HG02759 (cell line): ENCODE results near the gene PITPNC1.
"Not testable (repeated sequence)": the region's sequence is repeated elsewhere in the genome, so short reads cannot be mapped to it uniquely, and the experiment has no call there.

Experiments used
- ATAC-seq: cut with Tn5 transposase; IDR thresholded peaks from one replicate; pipeline ENCODE4 v1.9.1; 2021; ENCODE audit warnings: mild to moderate bottlenecking, moderate library complexity; ENCODE audit not compliant: unreplicated experiment

PITPNC1 gene

DNA sequence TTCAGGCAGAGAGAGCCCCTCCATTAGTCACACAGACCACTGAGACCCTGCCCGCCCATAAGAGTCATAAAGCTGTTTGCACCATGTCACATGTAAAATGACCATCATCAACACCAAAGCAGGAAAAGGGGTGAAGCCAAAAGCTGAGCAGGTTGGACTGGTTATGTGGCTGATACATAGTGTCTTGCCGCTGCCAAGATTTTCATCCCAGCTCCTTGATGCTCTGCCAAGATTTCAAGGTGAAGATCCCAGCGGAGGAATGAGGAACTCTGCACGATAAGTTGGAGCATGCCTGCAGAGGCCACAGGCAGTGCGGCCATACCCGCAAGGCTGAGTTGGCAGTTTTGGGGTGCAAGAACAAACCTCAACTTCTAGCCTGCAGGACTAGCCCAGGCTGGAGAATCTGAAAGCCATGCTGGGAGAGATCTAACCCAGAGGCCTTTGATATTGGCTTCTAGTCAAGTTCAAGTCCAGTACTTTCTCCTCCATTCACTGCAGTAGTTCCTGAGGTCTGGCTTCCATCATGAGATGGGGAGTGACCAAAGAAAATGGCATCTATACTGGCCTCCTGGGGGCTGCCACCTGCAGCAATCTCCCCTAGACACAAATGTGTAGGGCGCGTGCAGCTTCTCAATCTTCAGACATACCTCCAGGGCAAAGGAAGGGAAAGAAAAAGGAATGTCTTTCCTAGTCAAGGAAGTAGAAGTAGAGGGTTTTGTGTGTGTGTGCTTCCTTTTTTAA lies 261.0 kb downstream of the PITPNC1 start:
- no peak for ATAC-seq

DNA sequence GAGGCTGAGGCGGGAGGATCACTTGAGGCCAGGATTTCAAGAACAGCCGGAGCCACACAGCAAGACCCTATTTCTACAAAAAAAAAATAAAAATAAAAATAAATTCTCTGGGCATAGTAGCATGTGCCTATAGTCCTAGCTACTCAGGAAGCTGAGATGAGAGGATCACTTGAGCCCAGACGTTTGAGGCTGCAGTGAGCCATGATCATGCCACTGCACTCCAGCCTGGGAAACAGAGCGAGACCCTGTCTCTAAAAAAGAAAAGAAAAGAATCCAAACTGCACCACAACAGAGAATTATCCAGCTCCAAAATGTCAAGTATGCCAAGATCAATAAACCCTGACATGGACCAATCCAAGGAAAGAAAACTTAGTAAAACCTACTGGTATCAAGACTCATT lies 261.8 kb downstream of the PITPNC1 start:
- ATAC-seq = no peak

DNA sequence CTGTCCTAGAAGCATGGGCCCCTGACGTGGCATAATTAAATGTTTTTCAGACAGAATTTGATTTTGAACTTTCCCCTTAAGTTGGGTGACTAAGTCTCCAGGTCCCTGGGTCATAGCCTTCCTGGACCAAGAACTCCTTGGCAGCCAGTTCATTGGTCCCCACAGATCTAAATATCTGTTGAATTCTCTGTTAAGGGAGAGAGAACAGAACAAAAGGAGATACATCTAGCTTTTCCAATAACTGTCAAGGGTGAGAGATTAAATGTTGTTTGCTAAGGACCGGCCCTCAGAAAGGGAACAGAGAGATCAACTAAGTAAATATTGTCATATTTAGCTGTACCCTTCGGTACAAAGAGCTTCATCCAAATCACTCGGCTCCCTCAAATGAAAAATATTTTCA lies 262.5 kb downstream of the PITPNC1 start:
- ATAC-seq = no peak

DNA sequence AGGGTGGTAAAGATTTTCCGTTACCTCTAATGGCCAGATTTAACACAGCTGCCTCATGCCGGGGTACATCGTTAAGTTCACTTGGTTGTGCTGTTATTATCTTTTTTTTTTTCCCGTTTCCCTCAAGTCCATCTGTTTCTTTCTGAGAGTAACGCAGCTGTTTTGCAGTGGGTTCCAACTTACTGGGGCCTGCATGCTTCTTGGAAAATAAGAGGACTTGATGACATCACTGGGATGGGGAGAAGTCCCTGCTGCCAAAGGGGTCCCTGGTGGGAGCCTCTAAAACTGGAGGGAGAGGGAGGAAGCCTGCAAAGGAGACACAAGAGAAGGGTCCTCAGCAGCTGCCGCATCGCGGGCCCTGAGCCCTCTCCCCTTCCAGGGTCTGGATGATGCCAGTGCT lies 262.9 kb downstream of the PITPNC1 start:
- ATAC-seq = no peak

DNA sequence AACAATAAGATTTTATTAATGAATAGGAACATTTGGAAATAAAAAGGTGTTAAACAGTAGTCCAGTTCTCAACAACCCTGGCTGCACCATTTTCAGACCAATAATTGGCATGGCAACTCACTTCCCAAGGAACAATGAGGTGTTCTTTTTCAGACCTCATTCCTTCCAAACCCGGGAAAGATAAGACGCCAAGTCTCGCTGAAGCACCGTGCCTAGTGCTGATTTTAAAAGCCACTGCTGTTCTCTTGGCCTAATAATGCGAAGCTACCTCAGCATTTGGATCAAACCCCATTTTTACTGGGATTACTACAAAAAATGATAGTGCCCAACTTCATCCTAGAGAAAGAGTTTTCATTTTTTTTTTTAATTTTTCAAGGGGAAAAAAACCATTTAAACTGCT lies 265.4 kb downstream of the PITPNC1 start:
- no peak for ATAC-seq

DNA sequence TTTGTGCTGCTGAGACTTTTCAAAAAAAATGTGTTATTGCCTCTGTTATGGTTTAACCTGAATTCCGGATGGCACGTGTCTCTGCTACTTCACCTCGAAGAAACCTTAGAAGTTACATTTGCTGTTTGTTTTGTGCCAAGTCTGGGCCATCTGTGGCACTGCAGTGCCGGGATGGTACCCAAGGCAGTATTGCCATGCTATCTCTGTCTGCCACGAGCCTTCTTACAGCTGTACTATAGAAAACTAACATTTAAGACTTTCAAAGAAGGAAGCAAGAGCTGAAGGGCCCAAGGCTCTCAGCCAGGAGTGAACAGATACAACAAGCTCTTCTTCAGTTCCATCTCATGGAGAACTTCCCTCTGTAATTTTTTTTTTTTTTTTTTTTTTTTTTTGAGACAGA lies 267.0 kb downstream of the PITPNC1 start:
- no peak for ATAC-seq

DNA sequence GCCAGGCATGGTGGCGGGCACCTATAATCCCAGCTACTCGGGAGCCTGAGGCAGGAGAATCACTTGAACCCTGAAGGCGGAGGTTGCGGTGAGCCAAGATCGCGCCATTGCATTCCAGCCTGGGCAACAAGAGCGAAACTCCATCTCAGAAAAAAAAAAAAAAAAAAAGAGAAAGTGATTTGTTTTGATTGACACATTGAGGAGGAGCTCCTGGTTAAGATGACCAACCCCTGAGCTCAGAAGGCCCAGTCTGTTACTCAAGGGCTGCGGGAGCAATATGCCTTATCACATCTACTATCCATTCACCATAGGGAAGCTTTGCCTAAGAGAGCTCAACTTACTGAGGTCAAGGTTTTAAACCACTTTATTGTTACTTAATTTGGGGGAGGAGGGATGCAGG lies 268.1 kb downstream of the PITPNC1 start:
- ATAC-seq = not testable (repeated sequence)

DNA sequence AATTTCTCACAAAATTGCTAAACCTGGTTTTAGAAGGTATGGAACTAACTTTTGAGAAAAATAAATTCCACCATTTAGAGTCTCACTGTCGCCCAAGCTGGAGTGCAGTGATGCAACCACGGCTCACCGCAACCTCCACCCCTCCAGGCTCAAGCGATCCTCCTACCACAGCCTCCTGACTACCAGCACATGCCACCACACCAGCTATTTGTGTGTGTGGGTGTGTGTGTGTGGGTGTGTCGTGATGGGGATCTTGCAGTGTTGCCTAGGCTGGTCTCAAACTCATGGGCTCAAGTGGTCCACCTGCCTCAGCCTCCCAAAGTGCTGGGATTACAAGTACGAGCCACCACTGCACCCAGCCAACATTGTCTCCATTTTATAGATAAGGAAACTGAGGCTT lies 269.4 kb downstream of the PITPNC1 start:
- ATAC-seq = no peak

DNA sequence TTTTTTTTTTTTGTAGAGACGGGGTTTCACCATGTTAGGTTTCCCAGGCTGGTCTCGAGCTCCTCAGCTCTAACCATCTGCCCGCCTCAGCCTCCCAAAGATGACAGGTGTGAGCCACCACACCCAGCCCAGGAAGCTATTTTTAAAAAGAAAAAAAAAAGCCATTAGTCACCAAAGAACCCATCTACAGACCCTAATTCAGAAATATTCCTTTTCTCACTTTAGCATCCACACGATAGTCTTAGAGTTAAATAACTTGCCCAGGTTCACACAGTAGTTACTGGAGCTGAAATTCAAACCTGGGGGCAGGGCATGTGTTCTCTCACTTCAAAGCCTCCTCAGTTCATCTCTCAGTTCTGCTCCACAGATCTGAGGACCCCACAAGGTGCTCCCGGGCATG lies 270.4 kb downstream of the PITPNC1 start:
- peak; percentile 39 for ATAC-seq

DNA sequence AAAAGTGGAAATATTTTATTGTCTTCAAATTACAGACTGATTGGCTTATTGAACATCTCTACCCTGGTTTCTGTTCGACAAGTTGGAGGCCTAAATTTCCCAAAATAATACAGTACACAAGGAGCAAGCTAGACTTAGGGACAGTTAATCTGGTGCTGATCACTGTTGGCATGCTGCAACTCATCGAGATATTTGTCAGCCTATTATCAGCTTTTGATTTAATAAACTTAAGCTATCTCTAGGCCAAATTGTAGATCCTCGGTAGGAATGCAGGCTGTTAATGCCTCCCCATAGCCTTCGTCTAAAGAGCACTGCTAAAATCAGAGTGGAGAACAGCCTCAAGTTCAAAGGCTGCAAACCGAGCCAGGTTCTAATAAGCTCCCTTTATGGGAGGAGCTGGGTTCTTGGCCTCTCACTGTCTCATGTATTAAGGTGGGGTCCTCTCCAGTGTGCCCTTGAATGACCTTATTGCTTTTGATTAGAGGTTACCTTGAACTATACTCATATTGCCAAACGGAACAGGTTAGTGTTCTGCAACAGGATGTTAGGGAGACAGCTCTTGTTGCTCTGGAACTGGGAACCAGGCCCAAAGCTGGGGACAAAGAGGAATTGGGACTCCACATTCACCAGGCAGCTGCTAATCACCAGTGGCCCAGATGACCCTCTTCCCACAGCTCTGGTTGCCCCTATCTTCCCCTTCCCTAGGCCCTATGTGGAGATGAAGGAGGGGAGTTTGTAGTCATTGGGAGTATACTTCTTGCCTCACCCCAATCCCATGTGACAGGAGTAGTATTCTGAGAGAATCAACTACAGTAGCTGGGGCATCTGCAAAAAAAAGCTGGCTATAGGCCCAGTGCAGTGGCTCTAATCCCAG lies 271.2 kb downstream of the PITPNC1 start:
- no peak for ATAC-seq

DNA sequence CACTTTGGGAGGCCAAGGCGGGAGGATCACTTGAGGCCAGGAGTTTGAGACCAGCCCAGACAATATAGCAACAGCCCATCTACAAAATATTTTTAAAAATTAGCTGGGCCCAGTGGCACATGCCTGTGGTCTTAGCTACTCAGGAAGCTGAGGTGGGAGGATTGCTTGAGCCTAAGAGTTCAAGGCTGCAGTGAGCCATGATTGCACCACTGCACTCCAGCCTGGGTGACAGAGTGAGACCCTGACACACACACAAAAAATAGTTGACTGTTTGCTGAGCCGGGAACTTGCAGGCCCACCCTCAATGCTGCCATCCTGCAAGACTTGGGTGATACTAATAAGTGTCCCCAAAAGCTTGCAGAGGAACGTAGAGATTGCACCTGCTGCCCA lies 271.8 kb downstream of the PITPNC1 start:
- not testable (repeated sequence) for ATAC-seq

DNA sequence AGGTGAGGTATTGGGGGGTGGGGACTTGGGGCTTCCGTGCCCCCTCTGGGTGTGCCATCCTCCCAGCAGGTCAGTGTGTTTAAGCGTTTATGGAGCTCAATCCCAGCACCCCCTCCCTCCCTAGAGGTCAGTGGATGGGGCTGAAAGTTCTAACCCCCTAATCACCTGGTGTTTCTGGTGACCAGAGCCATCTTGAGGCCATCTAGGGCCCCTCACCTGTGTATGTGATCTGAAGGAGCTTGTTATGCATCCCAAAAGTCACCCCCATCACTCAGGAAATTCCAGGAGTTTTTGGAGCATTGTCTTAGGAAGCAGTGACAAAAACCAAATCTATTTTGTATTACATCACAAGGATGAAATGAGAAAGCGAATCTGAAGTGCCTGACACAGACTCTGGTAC lies 272.8 kb downstream of the PITPNC1 start:
- no peak for ATAC-seq

DNA sequence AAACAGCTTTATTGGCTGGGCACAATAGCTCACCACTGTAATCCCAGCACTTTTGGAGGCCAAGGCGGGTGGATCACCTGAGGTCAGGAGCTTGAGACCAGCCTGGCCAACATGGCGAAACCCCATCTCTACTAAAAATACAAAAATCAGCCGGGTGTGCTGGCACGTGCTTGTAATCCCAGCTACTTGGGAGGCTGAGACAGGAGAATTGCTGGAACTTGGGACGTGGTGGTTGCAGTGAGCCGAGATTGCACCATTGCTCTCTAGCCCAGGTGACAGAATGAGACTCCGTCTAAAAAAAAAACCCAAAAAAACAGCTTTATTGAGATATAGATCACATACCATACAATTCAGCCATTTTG lies 274.1 kb downstream of the PITPNC1 start:
- not testable (repeated sequence) for ATAC-seq

DNA sequence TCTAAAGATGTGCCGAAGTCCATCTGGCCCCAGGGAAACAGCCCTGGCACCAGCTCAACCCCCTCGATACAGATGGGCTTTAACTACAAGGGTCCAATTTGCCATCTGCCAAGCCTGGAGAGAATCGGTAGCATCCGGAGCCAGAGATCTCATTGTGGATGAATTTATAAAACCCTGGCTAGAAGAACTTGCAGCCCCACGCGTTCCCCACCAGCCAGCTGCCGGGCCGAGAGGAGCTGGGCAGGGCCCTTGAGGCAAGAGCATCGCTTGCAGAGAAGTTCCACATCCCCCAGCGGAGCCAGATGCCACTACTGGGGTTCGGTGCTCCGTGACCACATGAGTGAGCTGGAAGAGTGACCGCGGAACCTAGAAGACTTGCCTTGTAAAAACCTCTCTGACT lies 275.4 kb downstream of the PITPNC1 start:
- ATAC-seq = no peak

DNA sequence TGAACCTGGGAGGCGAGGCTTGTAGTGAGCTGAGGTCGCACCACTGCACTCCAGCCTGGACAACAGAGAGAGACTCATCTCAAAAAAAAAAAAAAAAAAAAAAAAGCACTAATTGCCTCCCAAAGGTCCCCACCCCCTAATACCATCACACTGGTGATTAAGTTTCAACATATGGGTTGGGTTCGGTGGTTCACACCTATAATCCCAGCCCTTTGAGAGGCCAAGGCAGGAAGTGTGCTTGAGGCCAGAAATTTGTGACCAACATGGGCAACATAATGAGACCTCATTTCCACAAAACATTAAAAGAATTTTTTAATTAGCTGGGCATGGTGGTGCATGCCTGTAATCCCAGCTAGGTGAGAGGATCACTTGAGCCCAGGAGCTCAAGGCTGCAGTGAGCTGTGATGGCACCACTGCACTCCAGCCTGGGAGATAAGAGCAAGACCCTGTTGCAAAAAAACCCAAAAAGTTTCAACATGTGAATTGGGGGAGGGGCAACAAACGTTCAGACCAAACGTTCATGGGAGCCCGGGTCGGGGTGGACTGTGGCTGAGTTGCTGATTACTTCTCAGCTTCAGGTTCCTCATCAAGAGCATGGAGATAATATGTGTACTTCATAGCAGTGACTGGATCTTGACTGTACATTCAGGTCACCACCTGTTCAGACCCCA lies 278.5 kb downstream of the PITPNC1 start:
- ATAC-seq = no peak

DNA sequence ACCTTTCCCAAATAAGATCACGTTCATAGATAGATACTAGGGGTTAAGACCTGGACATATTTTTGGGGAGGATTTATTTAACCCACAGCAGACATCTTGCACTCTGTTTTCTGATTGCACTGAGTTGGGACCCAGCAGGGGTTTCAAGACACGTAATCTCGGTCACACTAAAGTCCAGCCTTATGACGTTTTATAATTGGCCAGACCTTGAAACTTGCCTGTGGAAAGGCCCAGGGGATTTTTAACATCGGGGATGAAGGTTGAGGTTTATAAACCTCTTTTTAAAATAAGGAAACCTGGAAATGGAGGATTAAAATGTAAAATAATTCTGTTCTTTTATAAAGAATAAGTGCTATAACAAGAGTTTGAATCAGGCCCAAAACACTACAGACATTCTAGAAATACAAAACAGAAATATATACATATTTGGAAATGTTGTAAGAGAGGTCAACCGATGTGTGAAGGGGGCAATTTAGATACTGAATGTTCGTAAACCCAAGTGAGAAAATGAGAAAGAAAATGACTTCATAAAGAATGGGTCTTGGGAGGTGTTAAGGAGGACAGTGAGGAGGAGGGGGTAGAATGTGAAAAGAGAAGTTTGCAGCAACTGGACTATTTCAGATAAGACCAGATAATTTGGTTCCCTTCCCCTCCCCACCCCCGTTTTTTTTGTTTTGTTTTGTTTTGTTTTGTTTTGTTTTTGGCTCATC lies 279.6 kb downstream of the PITPNC1 start:
- no peak for ATAC-seq

DNA sequence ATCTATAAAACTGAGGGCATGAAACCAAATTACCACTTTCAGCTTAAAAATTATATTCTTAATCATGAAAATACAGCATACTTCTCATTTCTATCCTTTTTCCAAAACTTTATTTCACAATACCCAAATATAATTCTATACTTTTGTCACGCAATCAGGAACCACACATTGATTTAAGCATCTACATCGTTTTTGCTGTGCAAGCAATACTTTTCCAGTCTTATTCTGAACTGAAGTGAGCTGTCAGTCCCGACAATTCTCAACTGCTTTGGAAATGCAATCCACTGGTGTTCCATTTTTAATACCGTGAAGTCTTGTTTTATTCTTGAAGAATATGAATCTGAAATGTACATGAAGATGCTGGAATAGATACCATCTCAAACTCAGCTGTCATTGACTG lies 280.5 kb downstream of the PITPNC1 start:
- no peak for ATAC-seq

DNA sequence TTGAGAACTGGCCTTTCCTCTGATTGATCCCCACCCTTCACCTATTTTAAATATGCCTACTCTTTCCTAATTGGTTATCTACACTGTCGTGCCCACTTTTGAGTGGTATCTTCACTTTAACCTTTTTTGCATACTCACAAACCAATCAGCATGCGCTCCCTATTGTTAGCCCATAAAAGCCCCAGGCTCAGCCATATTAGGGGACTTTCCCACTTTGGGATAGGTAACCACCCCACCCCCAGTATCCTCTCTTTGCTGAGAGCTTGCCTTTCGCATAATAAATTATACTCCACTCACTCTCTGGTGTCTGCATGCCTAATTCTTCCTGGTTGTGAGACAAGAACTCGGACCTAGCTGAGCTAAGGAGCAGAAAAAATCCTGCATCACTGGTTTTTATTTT lies 281.2 kb downstream of the PITPNC1 start:
- no peak for ATAC-seq

DNA sequence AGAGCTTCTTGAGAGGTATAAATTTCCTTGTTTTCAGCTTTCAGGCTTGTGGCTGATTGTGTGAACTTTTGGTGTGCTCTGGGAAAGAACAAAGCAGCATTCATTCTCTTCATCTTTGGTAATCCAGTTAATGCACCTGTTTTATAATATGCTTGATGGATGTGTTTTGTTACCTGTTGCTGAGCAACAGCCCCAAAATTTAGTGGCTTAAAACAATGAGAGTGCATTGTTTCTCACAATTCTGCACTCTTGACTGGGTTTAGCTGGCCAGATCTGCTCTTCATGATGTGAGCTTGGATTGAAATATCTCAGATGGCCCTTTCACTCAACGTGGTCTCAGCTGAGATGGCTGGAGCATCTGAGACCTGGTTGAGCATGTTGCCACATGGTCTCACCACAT lies 281.9 kb downstream of the PITPNC1 start:
- no peak for ATAC-seq

DNA sequence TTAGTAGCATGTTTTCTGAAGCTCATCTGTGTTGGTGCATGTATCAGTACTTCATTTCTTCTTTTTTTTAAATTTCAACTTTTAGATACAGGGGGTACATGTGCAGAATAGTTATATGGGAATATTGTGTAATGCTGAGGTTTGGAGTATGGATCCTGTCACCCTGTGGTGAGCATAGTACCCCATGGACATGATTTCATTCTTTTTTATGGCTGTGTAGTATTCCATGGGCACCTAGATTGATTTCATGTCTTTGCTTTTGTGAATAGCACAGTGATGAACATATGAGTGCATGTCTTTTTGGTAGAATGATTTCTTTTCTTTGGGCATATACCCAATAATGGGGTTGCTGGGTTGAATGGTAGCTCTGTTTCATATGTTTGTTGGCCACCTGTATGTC lies 285.6 kb downstream of the PITPNC1 start:
- ATAC-seq = no peak

DNA sequence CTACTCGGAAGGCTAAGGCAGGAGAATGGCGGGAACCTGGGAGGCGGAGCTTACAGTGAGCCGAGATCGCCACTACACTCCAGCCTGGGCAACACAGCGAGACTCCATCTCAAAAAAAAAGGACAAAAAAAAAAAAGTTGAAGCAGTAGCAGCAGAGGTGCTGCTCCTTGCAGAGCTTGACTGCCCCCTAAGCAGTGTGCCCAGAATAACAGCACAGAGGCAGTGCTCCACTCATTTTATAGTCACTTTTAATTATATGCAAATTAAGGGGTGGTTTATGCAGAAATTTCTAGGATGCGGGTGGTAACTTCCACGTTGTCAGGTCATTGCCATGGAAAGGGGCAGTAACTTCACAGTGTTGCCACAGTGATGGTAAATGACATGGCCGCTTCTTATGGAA lies 286.4 kb downstream of the PITPNC1 start:
- ATAC-seq = no peak
